DMS153 treated with DMSO at 0.1 percent for 48 hours (cell line): ENCODE results near the gene CPSF6.

Experiments
- DNase-seq: peaks from one replicate; lab custom pipeline; 2025; ENCODE audit not compliant: unreplicated experiment; lab: John Stamatoyannopoulos, UW

Gene CPSF6

DNA sequence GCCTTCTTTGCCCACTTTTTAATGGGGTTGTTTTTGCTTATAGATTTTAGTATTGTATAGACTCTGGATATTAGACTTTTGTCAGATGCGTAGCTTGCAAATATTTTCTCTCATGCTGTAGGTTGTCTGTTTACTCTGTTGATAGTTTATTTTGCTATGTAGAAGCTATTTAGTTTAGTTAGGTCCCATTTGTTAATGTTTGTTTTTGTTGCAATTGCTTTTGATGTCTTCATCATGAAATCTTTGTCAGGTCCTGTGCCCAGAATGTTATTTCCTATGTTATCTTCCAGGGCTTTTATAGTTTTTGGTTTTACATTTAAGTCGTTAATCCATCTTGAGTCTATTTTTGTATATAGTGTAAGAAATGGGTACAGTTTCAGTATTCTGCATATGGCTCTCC lies 78.9 kb downstream of the CPSF6 start:
- no peak for DNase-seq

DNA sequence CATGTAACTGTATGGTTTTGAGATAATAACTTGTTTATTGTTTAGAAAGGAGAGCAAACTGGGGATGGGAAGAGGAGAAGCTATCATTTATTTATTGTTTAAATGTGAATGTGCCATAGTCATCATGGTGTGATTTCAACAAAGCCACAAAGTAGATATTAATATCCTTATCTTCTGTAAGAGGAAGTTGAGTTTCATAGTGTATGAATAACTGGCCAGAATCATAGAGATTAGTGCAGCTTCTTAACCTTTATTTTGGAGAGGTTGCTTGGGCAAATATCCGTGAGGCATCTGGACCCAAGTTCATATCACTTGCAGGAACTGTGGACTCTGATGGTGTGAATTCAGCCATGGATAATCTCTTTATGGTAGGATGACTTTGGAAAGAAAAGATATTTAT lies 82.0 kb downstream of the CPSF6 start:
- no peak for DNase-seq
